Measurements from ENCODE around the gene MYPN.

MYPN gene

DNA sequence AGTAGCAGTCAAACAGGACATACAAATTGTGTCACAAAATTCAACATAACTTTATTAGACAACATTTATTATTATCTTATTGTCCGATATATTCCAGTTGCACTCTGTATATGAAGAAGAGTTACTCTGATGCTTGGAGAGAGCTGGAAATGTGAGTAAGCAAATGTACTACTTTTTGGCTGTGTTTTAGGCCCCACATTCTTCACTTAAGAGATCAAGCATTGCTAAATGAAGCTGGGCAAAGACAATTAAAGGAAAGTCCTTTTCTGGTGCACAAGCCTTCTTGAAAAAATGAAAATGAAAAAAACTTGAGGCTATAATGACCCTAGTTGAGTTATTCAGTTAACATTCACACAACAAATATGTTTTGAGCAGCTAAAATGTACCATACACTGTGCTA lies 26.1 kb downstream of the MYPN start:
- no peak overlapping the region for H3K4me3 Mint-ChIP-seq
- no peaks in the 10 kb centered on the region for H3K4me1 Mint-ChIP-seq
- DNase-seq (ENCODE audit: low spot score in 2 of 2): no peak
- ATAC-seq (ENCODE audit: low read depth): no peak
- H3K36me3 Mint-ChIP-seq: no peaks in the 10 kb centered on the region
- H3K27ac Mint-ChIP-seq: no peak overlapping the region
- peaks cover 5% of the 10 kb centered on the region for H3K27me3 Mint-ChIP-seq
- H3K9me3 Mint-ChIP-seq: no peaks in the 10 kb centered on the region

DNA sequence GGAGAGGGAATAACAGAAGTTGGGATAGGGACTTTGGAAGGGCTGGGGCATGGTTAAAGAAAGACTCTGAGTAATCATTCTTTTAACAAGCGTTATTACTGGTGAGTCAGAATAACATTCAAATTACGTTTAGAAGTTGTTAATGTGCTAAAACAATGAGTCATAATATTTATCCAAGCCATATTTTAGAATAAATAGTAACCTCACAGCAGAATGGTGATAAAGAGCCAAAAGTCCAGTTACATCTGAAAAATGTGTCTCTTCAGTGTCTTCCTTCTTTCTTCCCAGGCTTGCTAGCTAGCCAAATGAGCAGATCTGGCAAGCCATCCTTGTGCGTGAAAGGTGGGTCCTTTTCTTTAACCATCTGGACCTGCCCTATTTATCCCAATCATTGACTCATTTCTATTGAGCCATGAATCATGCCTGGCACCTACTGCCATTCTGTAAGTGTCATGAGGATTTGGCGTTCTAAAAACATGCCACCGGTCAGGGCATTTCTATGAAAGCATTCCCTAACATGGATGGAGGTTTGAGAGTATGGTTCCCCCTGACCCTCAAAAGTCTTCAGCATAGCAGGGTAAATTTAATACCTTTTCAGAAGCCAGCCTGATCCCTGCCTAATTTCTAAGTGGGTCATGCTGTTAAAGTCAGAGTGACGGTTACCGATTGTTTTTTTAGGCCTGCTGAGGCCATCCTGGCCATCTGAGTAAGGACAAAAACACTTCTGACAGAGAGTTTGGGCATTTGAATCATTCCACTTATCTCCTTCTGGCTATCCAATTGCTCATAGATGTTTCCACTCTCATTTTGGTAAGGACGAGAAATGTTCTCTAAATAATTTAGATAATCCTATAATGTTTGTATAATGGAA lies 26.9 kb downstream of the MYPN start:
- no peak for DNase-seq (ENCODE audit: low spot score in 2 of 2)
- H3K27me3 Mint-ChIP-seq: peaks cover 7% of the 10 kb centered on the region
- H3K4me3 Mint-ChIP-seq: no peak overlapping the region
- no peak overlapping the region for H3K27ac Mint-ChIP-seq
- no peaks in the 10 kb centered on the region for H3K36me3 Mint-ChIP-seq
- no peak for ATAC-seq (ENCODE audit: low read depth)
- H3K4me1 Mint-ChIP-seq: no peaks in the 10 kb centered on the region
- H3K9me3 Mint-ChIP-seq: no peaks in the 10 kb centered on the region

DNA sequence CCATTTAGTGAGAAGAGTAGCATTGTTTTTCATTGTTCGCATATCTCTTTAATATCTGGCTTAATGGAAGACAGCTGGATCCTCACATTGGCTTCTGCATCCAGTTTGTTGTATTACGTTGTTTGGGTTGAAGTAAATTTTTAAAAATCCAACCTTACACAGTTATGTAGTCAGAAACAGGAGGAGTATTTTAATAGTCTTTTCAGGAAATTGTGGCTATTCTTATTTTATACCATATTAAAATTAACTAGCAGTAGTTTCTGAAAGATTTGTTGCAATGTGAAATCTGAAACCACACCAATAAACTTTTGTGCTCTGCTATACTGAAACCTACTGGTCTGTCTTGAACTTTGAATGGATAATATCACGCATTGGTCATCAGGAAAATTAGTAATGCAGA lies 27.9 kb downstream of the MYPN start:
- Mint-ChIP-seq H3K27ac (no peak overlapping the region), H3K4me3 (no peak overlapping the region), H3K27me3 (peaks cover 9% of the 10 kb centered on the region), H3K9me3 (no peaks in the 10 kb centered on the region), H3K36me3 (peaks cover 2% of the 10 kb centered on the region), H3K4me1 (no peaks in the 10 kb centered on the region)
- DNase-seq (ENCODE audit: low spot score in 2 of 2) (no peak), ATAC-seq (ENCODE audit: low read depth) (no peak)

DNA sequence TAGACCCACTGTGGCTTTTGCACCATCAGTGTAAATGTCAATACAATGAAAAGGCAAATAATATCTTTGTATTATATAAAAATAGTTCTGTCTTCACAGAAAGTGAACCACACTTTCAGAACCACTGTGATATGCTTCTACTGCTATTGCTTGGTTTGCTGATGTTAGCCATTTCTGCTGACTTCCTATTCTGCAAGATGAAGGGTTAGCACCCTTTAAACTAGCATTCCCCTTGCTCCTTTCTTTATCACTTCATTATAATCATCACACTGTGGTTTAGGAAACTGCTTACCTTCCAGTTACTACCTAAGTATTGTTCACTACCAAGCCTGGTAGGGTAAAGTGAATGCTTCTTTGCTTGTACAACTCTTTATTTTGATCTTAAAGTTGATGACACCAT lies 29.2 kb downstream of the MYPN start:
- no peak for ATAC-seq (ENCODE audit: low read depth)
- H3K9me3 Mint-ChIP-seq: no peaks in the 10 kb centered on the region
- DNase-seq (ENCODE audit: low spot score in 2 of 2): no peak

GRCh38 chr10:68139448-68140272 lies 30.4 kb downstream of the MYPN start:
- no peaks in the 10 kb centered on the region for H3K4me1 Mint-ChIP-seq
- no peak overlapping the region for H3K27ac Mint-ChIP-seq
- ATAC-seq (ENCODE audit: low read depth) (no peak), DNase-seq (ENCODE audit: low spot score in 2 of 2) (no peak)
- no peaks in the 10 kb centered on the region for H3K9me3 Mint-ChIP-seq
- peaks cover 2% of the 10 kb centered on the region for H3K36me3 Mint-ChIP-seq
- H3K4me3 Mint-ChIP-seq: no peak overlapping the region
- H3K27me3 Mint-ChIP-seq: peaks cover 9% of the 10 kb centered on the region

More for the DNA sequence above, 29.2 kb downstream of the MYPN start:
- H3K27me3 Mint-ChIP-seq: peaks cover 9% of the 10 kb centered on the region
- H3K4me3 Mint-ChIP-seq: no peak overlapping the region
- H3K4me1 Mint-ChIP-seq: no peaks in the 10 kb centered on the region
- H3K36me3 Mint-ChIP-seq: peaks cover 2% of the 10 kb centered on the region
- no peak overlapping the region for H3K27ac Mint-ChIP-seq

- Mint-ChIP-seq H3K27me3 (peaks cover 8% of the 10 kb centered on the region), H3K4me3 (no peak overlapping the region), H3K4me1 (no peaks in the 10 kb centered on the region), H3K36me3 (peaks cover 2% of the 10 kb centered on the region), H3K27ac (no peak overlapping the region), H3K9me3 (no peaks in the 10 kb centered on the region)
- DNase-seq (ENCODE audit: low spot score in 2 of 2): no peak
- ATAC-seq (ENCODE audit: low read depth): no peak
Measured at GRCh38 chr10:68142761-68143160, 33.5 kb downstream of the MYPN start.

DNA sequence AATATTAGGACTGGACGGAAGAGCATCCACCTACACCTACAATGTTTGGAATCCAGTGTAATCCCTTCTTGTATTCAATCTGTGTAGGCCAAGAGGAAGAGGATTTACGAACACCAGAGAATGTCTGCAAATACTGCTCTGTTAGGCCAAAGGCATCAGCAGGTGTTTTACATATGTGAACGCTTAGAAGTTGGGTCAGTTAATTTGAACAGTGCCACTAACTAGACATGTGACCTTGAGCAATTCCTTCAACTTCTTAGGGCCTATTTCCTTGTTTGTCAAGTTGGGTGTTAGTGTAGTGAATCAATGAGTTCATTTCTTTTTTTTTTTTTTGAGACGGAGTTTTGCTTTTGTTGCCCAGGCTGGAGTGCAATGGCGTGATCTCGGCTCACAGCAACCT lies 35.4 kb downstream of the MYPN start:
- DNase-seq (ENCODE audit: low spot score in 2 of 2): no peak
- Mint-ChIP-seq H3K9me3 (no peaks in the 10 kb centered on the region), H3K27ac (no peak overlapping the region), H3K4me3 (no peak overlapping the region), H3K4me1 (no peaks in the 10 kb centered on the region), H3K27me3 (peaks cover 10% of the 10 kb centered on the region), H3K36me3 (peaks cover 2% of the 10 kb centered on the region)
- ATAC-seq (ENCODE audit: low read depth): no peak

GRCh38 chr10:68145705-68146104 lies 36.4 kb downstream of the MYPN start:
- Mint-ChIP-seq H3K27me3 (peaks cover 4% of the 10 kb centered on the region), H3K4me3 (no peak overlapping the region), H3K9me3 (no peaks in the 10 kb centered on the region), H3K27ac (no peak overlapping the region), H3K36me3 (peaks cover 2% of the 10 kb centered on the region), H3K4me1 (no peaks in the 10 kb centered on the region)
- DNase-seq (ENCODE audit: low spot score in 2 of 2) (no peak), ATAC-seq (ENCODE audit: low read depth) (no peak)

DNA sequence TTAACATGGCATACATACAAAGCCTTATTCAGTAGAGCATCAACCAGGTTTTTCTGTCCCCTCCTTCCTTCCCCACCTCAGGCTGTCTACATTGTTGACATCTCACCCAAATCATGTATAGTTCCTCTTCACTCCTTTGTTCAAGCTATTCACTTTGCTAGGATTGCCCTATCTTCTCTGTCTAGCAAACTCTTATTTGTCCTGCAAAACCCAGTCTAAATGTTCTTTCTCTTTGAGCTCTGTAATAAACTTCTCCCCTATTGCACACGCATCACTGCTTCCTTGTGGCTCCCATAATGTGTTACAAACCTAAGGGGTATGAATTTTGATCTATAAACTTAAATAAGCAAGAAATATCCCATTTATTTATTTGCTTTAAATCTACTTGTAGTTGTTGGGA lies 36.8 kb downstream of the MYPN start:
- ATAC-seq (ENCODE audit: low read depth) (no peak), DNase-seq (ENCODE audit: low spot score in 2 of 2) (no peak)
- peaks cover 2% of the 10 kb centered on the region for H3K36me3 Mint-ChIP-seq
- no peaks in the 10 kb centered on the region for H3K9me3 Mint-ChIP-seq
- H3K4me3 Mint-ChIP-seq: no peak overlapping the region
- H3K4me1 Mint-ChIP-seq: no peaks in the 10 kb centered on the region
- H3K27me3 Mint-ChIP-seq: peaks cover 4% of the 10 kb centered on the region
- no peak overlapping the region for H3K27ac Mint-ChIP-seq

DNA sequence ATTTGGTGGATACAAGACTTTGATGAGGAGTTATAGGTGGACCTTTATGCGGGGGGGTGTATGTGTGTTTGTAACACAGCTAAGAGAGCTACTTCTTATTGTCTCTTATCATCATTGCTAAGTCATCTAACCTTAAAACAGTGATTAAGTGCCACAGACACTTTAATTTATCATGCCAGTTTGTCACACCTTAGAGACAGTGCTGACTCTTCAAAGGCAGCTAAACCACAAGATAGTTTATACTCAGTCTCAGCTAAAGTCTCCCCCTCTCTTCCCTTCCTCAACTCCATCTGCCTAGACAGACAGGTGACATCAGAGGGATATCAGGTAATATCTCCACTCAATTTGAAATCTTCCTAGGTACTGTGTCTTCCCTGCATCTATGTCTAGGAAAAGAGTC lies 42.2 kb downstream of the MYPN start:
- Mint-ChIP-seq H3K4me1 (no peaks in the 10 kb centered on the region), H3K27me3 (peaks cover 5% of the 10 kb centered on the region), H3K27ac (no peak overlapping the region), H3K36me3 (no peaks in the 10 kb centered on the region), H3K4me3 (no peak overlapping the region), H3K9me3 (no peaks in the 10 kb centered on the region)
- DNase-seq (ENCODE audit: low spot score in 2 of 2): no peak
- ATAC-seq (ENCODE audit: low read depth): no peak

GRCh38 chr10:68153473-68154210 lies 44.4 kb downstream of the MYPN start:
- DNase-seq (ENCODE audit: low spot score in 2 of 2): no peak
- Mint-ChIP-seq H3K36me3 (no peaks in the 10 kb centered on the region), H3K4me1 (no peaks in the 10 kb centered on the region), H3K27ac (no peak overlapping the region), H3K9me3 (no peaks in the 10 kb centered on the region), H3K27me3 (peaks cover 3% of the 10 kb centered on the region), H3K4me3 (no peak overlapping the region)
- ATAC-seq (ENCODE audit: low read depth): no peak

GRCh38 chr10:68154211-68154497 lies 44.9 kb downstream of the MYPN start:
- Mint-ChIP-seq H3K9me3 (no peaks in the 10 kb centered on the region), H3K4me1 (no peaks in the 10 kb centered on the region), H3K27me3 (peaks cover 3% of the 10 kb centered on the region), H3K36me3 (no peaks in the 10 kb centered on the region), H3K4me3 (no peak overlapping the region), H3K27ac (no peak overlapping the region)
- DNase-seq (ENCODE audit: low spot score in 2 of 2) (no peak), ATAC-seq (ENCODE audit: low read depth) (no peak)

- H3K4me1 Mint-ChIP-seq: no peaks in the 10 kb centered on the region
- H3K27me3 Mint-ChIP-seq: peaks cover 3% of the 10 kb centered on the region
- no peaks in the 10 kb centered on the region for H3K9me3 Mint-ChIP-seq
- DNase-seq (ENCODE audit: low spot score in 2 of 2): no peak
- ATAC-seq (ENCODE audit: low read depth): no peak
- H3K27ac Mint-ChIP-seq: no peak overlapping the region
- no peak overlapping the region for H3K4me3 Mint-ChIP-seq
- no peaks in the 10 kb centered on the region for H3K36me3 Mint-ChIP-seq
Measured at GRCh38 chr10:68155615-68156210, 46.4 kb downstream of the MYPN start.
